GM18907 (cell line): ENCODE measurements around the gene ERG.

Experiments
- ATAC-seq: cut with Tn5 transposase; IDR thresholded peaks from one replicate; pipeline ENCODE4 v1.9.1; 2021; ENCODE audit warnings: mild to moderate bottlenecking, moderate library complexity; ENCODE audit not compliant: unreplicated experiment

ERG gene

GRCh38 chr21:38439426-38439825, 58.9 kb downstream of the ERG start:
- ATAC-seq = no peak

- no peak for ATAC-seq
These were observed 59.8 kb downstream of the ERG start for GRCh38 chr21:38438462-38438893.

GRCh38 chr21:38436341-38436740, 61.9 kb downstream of the ERG start:
- no peak for ATAC-seq

GRCh38 chr21:38434913-38435533, 63.3 kb downstream of the ERG start:
- no peak for ATAC-seq

GRCh38 chr21:38433471-38433870, 64.8 kb downstream of the ERG start:
- ATAC-seq = no peak

- no peak for ATAC-seq
These were observed 67.8 kb downstream of the ERG start for GRCh38 chr21:38430401-38430984.

- no peak for ATAC-seq
These were observed 69.3 kb downstream of the ERG start for GRCh38 chr21:38429011-38429410.

- ATAC-seq = no peak
These were observed 70.1 kb downstream of the ERG start for GRCh38 chr21:38428211-38428610.

GRCh38 chr21:38424305-38425019, 73.8 kb downstream of the ERG start:
- ATAC-seq = no peak

GRCh38 chr21:38422082-38422481, 76.2 kb downstream of the ERG start:
- no peak for ATAC-seq

- no peak for ATAC-seq
These were observed 78.1 kb downstream of the ERG start for GRCh38 chr21:38420140-38420539.

- no peak for ATAC-seq
These were observed 80.6 kb downstream of the ERG start for GRCh38 chr21:38417726-38418125.

- ATAC-seq = no peak
These were observed 81.5 kb downstream of the ERG start for GRCh38 chr21:38416791-38417190.

GRCh38 chr21:38413958-38414548, 84.2 kb downstream of the ERG start:
- ATAC-seq = no peak

- ATAC-seq = no peak
These were observed 87.8 kb downstream of the ERG start for GRCh38 chr21:38410466-38410865.

- ATAC-seq = no peak
These were observed 88.4 kb downstream of the ERG start for GRCh38 chr21:38409907-38410306.

GRCh38 chr21:38404177-38404576, 94.1 kb downstream of the ERG start:
- ATAC-seq = no peak

- no peak for ATAC-seq
These were observed 95.5 kb downstream of the ERG start for GRCh38 chr21:38402795-38403194.

- ATAC-seq = no peak
These were observed 96.0 kb downstream of the ERG start for GRCh38 chr21:38402291-38402690.

- no peak for ATAC-seq
These were observed 96.9 kb downstream of the ERG start for GRCh38 chr21:38401191-38401926.

GRCh38 chr21:38400195-38400919, 97.9 kb downstream of the ERG start:
- no peak for ATAC-seq
